ENCODE measurements around the gene RUNX1. TPM values are rescaled to one million over a fixed set of nuclear protein-coding genes. Genes with fewer than 3 reads are reported as not detected.

RUNX1 gene
- total and polyA plus RNA-seq, 2 of the 13 experiments (the other 11 are each of a cell fraction or from before 2014, with no cell fraction given): 5.4 to 6.4 TPM

GRCh38 chr21:34836103-34836932, 212.8 kb downstream of the RUNX1 start (continued):
- no peak for TF ChIP-seq ZFP37 (CRISPR knock-in tag; IDR thresholded peaks at IDR 0.05; ENCODE audit: borderline replicate concordance)
- TF ChIP-seq NCOA2 (CRISPR knock-in tag; IDR thresholded peaks at IDR 0.05): peak; percentile 59
- no peak for TF ChIP-seq GTF2F1 (IDR thresholded peaks at IDR 0.05; ENCODE audit: low read length)
- no peak for TF ChIP-seq HIVEP1 (CRISPR knock-in tag; IDR thresholded peaks at IDR 0.05)
- no peak for TF ChIP-seq FOXM1 (CRISPR knock-in tag; IDR thresholded peaks at IDR 0.05)
- TF ChIP-seq, protein P1, sequence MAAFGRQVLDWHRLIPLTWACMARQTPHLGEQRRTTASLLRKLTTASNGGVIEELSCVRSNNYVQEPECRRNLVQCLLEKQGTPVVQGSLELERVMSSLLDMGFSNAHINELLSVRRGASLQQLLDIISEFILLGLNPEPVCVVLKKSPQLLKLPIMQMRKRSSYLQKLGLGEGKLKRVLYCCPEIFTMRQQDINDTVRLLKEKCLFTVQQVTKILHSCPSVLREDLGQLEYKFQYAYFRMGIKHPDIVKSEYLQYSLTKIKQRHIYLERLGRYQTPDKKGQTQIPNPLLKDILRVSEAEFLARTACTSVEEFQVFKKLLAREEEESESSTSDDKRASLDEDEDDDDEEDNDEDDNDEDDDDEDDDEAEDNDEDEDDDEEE (CRISPR knock-in tag; IDR thresholded peaks at IDR 0.05): no peak
- no peak for TF ChIP-seq ZNF251 (CRISPR knock-in tag; IDR thresholded peaks at IDR 0.05)
- TF ChIP-seq, protein P2, sequence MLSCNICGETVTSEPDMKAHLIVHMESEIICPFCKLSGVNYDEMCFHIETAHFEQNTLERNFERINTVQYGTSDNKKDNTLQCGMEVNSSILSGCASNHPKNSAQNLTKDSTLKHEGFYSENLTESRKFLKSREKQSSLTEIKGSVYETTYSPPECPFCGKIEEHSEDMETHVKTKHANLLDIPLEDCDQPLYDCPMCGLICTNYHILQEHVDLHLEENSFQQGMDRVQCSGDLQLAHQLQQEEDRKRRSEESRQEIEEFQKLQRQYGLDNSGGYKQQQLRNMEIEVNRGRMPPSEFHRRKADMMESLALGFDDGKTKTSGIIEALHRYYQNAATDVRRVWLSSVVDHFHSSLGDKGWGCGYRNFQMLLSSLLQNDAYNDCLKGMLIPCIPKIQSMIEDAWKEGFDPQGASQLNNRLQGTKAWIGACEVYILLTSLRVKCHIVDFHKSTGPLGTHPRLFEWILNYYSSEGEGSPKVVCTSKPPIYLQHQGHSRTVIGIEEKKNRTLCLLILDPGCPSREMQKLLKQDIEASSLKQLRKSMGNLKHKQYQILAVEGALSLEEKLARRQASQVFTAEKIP (CRISPR knock-in tag; IDR thresholded peaks at IDR 0.05; ENCODE audit: borderline replicate concordance): no peak
- no peak for TF ChIP-seq AGO2 (optimal IDR thresholded peaks at IDR 0.05; ENCODE audit: low read depth, low read length)
- no peak for TF ChIP-seq NAIF1 (CRISPR knock-in tag; IDR thresholded peaks at IDR 0.05; ENCODE audit: borderline replicate concordance)
- TF ChIP-seq, protein P3, sequence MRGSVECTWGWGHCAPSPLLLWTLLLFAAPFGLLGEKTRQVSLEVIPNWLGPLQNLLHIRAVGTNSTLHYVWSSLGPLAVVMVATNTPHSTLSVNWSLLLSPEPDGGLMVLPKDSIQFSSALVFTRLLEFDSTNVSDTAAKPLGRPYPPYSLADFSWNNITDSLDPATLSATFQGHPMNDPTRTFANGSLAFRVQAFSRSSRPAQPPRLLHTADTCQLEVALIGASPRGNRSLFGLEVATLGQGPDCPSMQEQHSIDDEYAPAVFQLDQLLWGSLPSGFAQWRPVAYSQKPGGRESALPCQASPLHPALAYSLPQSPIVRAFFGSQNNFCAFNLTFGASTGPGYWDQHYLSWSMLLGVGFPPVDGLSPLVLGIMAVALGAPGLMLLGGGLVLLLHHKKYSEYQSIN (CRISPR knock-in tag; IDR thresholded peaks at IDR 0.05; ENCODE audit: borderline replicate concordance): no peak
- TF ChIP-seq, protein P4, sequence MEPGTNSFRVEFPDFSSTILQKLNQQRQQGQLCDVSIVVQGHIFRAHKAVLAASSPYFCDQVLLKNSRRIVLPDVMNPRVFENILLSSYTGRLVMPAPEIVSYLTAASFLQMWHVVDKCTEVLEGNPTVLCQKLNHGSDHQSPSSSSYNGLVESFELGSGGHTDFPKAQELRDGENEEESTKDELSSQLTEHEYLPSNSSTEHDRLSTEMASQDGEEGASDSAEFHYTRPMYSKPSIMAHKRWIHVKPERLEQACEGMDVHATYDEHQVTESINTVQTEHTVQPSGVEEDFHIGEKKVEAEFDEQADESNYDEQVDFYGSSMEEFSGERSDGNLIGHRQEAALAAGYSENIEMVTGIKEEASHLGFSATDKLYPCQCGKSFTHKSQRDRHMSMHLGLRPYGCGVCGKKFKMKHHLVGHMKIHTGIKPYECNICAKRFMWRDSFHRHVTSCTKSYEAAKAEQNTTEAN (CRISPR knock-in tag; conservative IDR thresholded peaks at IDR 0.05): peak; percentile 50; the same call in 1 of the 2 replicates
- TF ChIP-seq KLF6 (CRISPR knock-in tag; IDR thresholded peaks at IDR 0.05): no peak
- TF ChIP-seq PCBP1 (IDR thresholded peaks at IDR 0.05; ENCODE audit: borderline replicate concordance, low read depth, low read length): no peak
- TF ChIP-seq SIX1 (CRISPR knock-in tag; IDR thresholded peaks at IDR 0.05; ENCODE audit: borderline replicate concordance): no peak
- TF ChIP-seq TEAD2 (CRISPR knock-in tag; IDR thresholded peaks at IDR 0.05): no peak
- TF ChIP-seq ZNF282 (IDR thresholded peaks at IDR 0.05; ENCODE audit: partially characterized antibody): no peak
- no peak for TF ChIP-seq ZNF766 (CRISPR knock-in tag; IDR thresholded peaks at IDR 0.05; ENCODE audit: borderline replicate concordance)
- TF ChIP-seq, protein P5, sequence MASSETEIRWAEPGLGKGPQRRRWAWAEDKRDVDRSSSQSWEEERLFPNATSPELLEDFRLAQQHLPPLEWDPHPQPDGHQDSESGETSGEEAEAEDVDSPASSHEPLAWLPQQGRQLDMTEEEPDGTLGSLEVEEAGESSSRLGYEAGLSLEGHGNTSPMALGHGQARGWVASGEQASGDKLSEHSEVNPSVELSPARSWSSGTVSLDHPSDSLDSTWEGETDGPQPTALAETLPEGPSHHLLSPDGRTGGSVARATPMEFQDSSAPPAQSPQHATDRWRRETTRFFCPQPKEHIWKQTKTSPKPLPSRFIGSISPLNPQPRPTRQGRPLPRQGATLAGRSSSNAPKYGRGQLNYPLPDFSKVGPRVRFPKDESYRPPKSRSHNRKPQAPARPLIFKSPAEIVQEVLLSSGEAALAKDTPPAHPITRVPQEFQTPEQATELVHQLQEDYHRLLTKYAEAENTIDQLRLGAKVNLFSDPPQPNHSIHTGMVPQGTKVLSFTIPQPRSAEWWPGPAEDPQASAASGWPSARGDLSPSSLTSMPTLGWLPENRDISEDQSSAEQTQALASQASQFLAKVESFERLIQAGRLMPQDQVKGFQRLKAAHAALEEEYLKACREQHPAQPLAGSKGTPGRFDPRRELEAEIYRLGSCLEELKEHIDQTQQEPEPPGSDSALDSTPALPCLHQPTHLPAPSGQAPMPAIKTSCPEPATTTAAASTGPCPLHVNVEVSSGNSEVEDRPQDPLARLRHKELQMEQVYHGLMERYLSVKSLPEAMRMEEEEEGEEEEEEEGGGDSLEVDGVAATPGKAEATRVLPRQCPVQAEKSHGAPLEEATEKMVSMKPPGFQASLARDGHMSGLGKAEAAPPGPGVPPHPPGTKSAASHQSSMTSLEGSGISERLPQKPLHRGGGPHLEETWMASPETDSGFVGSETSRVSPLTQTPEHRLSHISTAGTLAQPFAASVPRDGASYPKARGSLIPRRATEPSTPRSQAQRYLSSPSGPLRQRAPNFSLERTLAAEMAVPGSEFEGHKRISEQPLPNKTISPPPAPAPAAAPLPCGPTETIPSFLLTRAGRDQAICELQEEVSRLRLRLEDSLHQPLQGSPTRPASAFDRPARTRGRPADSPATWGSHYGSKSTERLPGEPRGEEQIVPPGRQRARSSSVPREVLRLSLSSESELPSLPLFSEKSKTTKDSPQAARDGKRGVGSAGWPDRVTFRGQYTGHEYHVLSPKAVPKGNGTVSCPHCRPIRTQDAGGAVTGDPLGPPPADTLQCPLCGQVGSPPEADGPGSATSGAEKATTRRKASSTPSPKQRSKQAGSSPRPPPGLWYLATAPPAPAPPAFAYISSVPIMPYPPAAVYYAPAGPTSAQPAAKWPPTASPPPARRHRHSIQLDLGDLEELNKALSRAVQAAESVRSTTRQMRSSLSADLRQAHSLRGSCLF (CRISPR knock-in tag; IDR thresholded peaks at IDR 0.05; ENCODE audit: borderline replicate concordance): no peak
- no peak for TF ChIP-seq RAD51 (IDR thresholded peaks at IDR 0.05; ENCODE audit: borderline replicate concordance)

All from HepG2 (cell line).